ENCODE data around the gene KRTAP4-9.
"Not testable (repeated sequence)": the region's sequence is repeated elsewhere in the genome, so short reads cannot be mapped to it uniquely, and the experiment has no call there.

KRTAP4-9 gene

GRCh38 chr17:41147531-41148204 lies 42.5 kb downstream of the KRTAP4-9 start:
- no peak overlapping the region for H3K4me3 ChIP-seq (ENCODE audit: low read depth, low read length)
- TF ChIP-seq, protein P1, sequence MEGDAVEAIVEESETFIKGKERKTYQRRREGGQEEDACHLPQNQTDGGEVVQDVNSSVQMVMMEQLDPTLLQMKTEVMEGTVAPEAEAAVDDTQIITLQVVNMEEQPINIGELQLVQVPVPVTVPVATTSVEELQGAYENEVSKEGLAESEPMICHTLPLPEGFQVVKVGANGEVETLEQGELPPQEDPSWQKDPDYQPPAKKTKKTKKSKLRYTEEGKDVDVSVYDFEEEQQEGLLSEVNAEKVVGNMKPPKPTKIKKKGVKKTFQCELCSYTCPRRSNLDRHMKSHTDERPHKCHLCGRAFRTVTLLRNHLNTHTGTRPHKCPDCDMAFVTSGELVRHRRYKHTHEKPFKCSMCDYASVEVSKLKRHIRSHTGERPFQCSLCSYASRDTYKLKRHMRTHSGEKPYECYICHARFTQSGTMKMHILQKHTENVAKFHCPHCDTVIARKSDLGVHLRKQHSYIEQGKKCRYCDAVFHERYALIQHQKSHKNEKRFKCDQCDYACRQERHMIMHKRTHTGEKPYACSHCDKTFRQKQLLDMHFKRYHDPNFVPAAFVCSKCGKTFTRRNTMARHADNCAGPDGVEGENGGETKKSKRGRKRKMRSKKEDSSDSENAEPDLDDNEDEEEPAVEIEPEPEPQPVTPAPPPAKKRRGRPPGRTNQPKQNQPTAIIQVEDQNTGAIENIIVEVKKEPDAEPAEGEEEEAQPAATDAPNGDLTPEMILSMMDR (IDR thresholded peaks at IDR 0.05; ENCODE audit: control insufficient read depth, extremely low read depth, insufficient read depth) = no peak
- no peak for DNase-seq (ENCODE audit: low read depth)

- not testable (repeated sequence) for DNase-seq (ENCODE audit: low read depth); H3K4me3 ChIP-seq (ENCODE audit: low read depth, low read length)
Observed at GRCh38 chr17:41148971-41149651, 43.9 kb downstream of the KRTAP4-9 start.

- TF ChIP-seq, protein P1 (IDR thresholded peaks at IDR 0.05; ENCODE audit: control insufficient read depth, extremely low read depth, insufficient read depth) = no peak
- no peak for DNase-seq (ENCODE audit: low read depth)
- H3K4me3 ChIP-seq (ENCODE audit: low read depth, low read length) = no peak within 1 kb of the TSS
Observed at GRCh38 chr17:41149652-41149985, 44.4 kb downstream of the KRTAP4-9 start, which contains the start of gene KRTAP4-5. Gene KRTAP4-5 (minus strand): TSS chr17:41149825. CDS start chr17:41149767, 58 bp downstream.

- DNase-seq (ENCODE audit: low read depth) = no peak
- TF ChIP-seq, protein P1 (IDR thresholded peaks at IDR 0.05; ENCODE audit: control insufficient read depth, extremely low read depth, insufficient read depth) = no peak
- no peak overlapping the region for H3K4me3 ChIP-seq (ENCODE audit: low read depth, low read length)
Observed at GRCh38 chr17:41150026-41150425, 44.8 kb downstream of the KRTAP4-9 start.

DNA sequence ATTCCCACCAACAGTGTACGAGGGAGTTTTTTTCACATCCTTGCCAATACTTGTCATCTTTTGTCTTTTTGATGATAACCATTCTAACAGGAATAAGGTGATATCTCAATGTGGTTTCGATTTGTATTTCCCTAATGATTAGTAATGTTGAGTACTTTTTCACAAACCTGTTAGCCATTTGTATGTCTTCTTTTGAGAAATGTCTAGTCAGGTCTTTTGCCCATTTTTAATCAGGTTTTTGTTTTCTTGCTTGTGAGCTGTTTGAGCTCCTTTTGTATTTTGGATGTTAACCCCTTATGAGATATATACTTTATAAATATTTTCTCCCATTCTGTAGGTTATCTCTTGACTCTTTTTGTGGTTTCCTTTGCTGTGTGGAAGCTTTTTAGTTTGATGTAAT lies 46.3 kb downstream of the KRTAP4-9 start:
- DNase-seq (ENCODE audit: low read depth) = no peak
- TF ChIP-seq, protein P1 (IDR thresholded peaks at IDR 0.05; ENCODE audit: control insufficient read depth, extremely low read depth, insufficient read depth) = no peak
- H3K4me3 ChIP-seq (ENCODE audit: low read depth, low read length) = no peak overlapping the region

DNA sequence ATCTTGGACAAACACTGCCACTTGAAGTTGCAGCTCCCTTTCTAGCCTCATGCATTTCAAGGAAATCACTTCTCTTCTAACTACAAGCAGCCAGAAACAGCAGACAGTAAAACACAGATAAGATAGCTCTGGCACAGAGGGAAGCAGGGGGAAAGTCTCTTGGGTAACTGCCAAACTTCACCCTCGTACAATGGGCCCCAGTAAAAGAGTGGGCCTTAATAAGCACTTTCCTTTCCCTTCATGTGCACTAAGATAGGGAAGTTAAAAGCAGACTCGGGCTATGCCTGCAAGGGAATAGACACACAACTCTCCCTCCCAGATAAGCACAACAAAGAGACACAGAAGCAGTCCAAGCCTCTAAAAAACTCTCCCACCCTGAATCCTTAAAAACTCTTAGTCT lies 48.7 kb downstream of the KRTAP4-9 start:
- DNase-seq (ENCODE audit: low read depth) = no peak
- no peak overlapping the region for H3K4me3 ChIP-seq (ENCODE audit: low read depth, low read length)
- TF ChIP-seq, protein P1 (IDR thresholded peaks at IDR 0.05; ENCODE audit: control insufficient read depth, extremely low read depth, insufficient read depth) = no peak

Measured in LNCaP clone FGC (cell line).